ENCODE measurements around the gene TOMM5. TPM values are rescaled to one million over a fixed set of nuclear protein-coding genes. Genes with fewer than 3 reads are reported as not detected.

Gene TOMM5
- total RNA-seq, 2 experiments from 2014 or later = 136 to 140 TPM

GRCh38 chr9:37574241-37574721 is 18.1 kb downstream of the TOMM5 start:
- no peak overlapping the region for H3K4me3 Mint-ChIP-seq
- no peaks in the 10 kb centered on the region for H3K27me3 Mint-ChIP-seq (ENCODE audit: low read depth)
- no peak for DNase-seq
- CTCF ChIA-PET = interaction anchor here (0.5 kb wide), 1 partner anchor 9 kb away, joined by 3 read pairs; no protein-coding TSS in a partner anchor
- intact Hi-C loops (cut with micrococcal nuclease) = no loop called here
- H3K36me3 Mint-ChIP-seq (ENCODE audit: low read depth) = peaks cover 16% of the 10 kb centered on the region
- no peak overlapping the region for H3K27ac Mint-ChIP-seq
- no peaks in the 10 kb centered on the region for H3K9me3 Mint-ChIP-seq
- peaks cover 21% of the 10 kb centered on the region for H3K4me1 Mint-ChIP-seq (ENCODE audit: low read depth)

GRCh38 chr9:37571282-37571681 is 21.1 kb downstream of the TOMM5 start:
- Mint-ChIP-seq H3K36me3 (ENCODE audit: low read depth) (peaks cover 7% of the 10 kb centered on the region), H3K27ac (no peak overlapping the region), H3K4me3 (no peak overlapping the region), H3K27me3 (ENCODE audit: low read depth) (no peaks in the 10 kb centered on the region), H3K4me1 (ENCODE audit: low read depth) (peaks cover 5% of the 10 kb centered on the region), H3K9me3 (no peaks in the 10 kb centered on the region)
- intact Hi-C loops (cut with micrococcal nuclease) = no loop called here
- CTCF ChIA-PET = no interaction called here
- DNase-seq = no peak

- no peak for DNase-seq
- Mint-ChIP-seq H3K4me1 (ENCODE audit: low read depth) (no peaks in the 10 kb centered on the region), H3K36me3 (ENCODE audit: low read depth) (peaks cover 23% of the 10 kb centered on the region), H3K9me3 (peaks cover 9% of the 10 kb centered on the region), H3K27ac (no peak overlapping the region), H3K27me3 (ENCODE audit: low read depth) (no peaks in the 10 kb centered on the region), H3K4me3 (no peak overlapping the region)
- CTCF ChIA-PET = interaction anchor here (0.6 kb wide), 2 partner anchors 58 to 178 kb away, joined by 3 read pairs; no protein-coding TSS in a partner anchor
- intact Hi-C loops (cut with micrococcal nuclease) = no loop called here
Observed at GRCh38 chr9:37566716-37567115, 25.7 kb downstream of the TOMM5 start.

GRCh38 chr9:37565661-37566618 is 26.5 kb downstream of the TOMM5 start:
- intact Hi-C loops (cut with micrococcal nuclease) = no loop called here

GRCh38 chr9:37564916-37565315 is 27.5 kb downstream of the TOMM5 start:
- H3K4me3 Mint-ChIP-seq = no peak overlapping the region
- DNase-seq = no peak
- peaks cover 9% of the 10 kb centered on the region for H3K9me3 Mint-ChIP-seq
- CTCF ChIA-PET = no interaction called here
- peaks cover 21% of the 10 kb centered on the region for H3K36me3 Mint-ChIP-seq (ENCODE audit: low read depth)
- H3K4me1 Mint-ChIP-seq (ENCODE audit: low read depth) = no peaks in the 10 kb centered on the region
- H3K27me3 Mint-ChIP-seq (ENCODE audit: low read depth) = no peaks in the 10 kb centered on the region
- H3K27ac Mint-ChIP-seq = no peak overlapping the region
- intact Hi-C loops (cut with micrococcal nuclease) = no loop called here

More at GRCh38 chr9:37565661-37566618, 26.5 kb downstream of the TOMM5 start:
- Mint-ChIP-seq H3K36me3 (ENCODE audit: low read depth) (peaks cover 23% of the 10 kb centered on the region), H3K4me1 (ENCODE audit: low read depth) (no peaks in the 10 kb centered on the region), H3K4me3 (no peak overlapping the region), H3K9me3 (peaks cover 9% of the 10 kb centered on the region), H3K27me3 (ENCODE audit: low read depth) (no peaks in the 10 kb centered on the region), H3K27ac (no peak overlapping the region)
- DNase-seq = no peak
- CTCF ChIA-PET = interaction anchor here (0.6 kb wide), 1 partner anchor 178 kb away, joined by 3 read pairs; no protein-coding TSS in a partner anchor

GRCh38 chr9:37563806-37564513 is 28.4 kb downstream of the TOMM5 start:
- intact Hi-C loops (cut with micrococcal nuclease) = no loop called here
- no peak overlapping the region for H3K27ac Mint-ChIP-seq
- H3K36me3 Mint-ChIP-seq (ENCODE audit: low read depth) = peaks cover 21% of the 10 kb centered on the region
- CTCF ChIA-PET = interaction anchor here (0.6 kb wide), 1 partner anchor 17 kb away, joined by 3 read pairs; no protein-coding TSS in a partner anchor
- no peaks in the 10 kb centered on the region for H3K27me3 Mint-ChIP-seq (ENCODE audit: low read depth)
- DNase-seq = no peak
- no peak overlapping the region for H3K4me3 Mint-ChIP-seq
- peaks cover 9% of the 10 kb centered on the region for H3K9me3 Mint-ChIP-seq
- H3K4me1 Mint-ChIP-seq (ENCODE audit: low read depth) = no peaks in the 10 kb centered on the region

- peaks cover 17% of the 10 kb centered on the region for H3K36me3 Mint-ChIP-seq (ENCODE audit: low read depth)
- intact Hi-C loops (cut with micrococcal nuclease) = no loop called here
- no peak overlapping the region for H3K27ac Mint-ChIP-seq
- CTCF ChIA-PET = no interaction called here
- H3K4me1 Mint-ChIP-seq (ENCODE audit: low read depth) = no peaks in the 10 kb centered on the region
- no peak overlapping the region for H3K4me3 Mint-ChIP-seq
- no peak for DNase-seq
- H3K27me3 Mint-ChIP-seq (ENCODE audit: low read depth) = no peaks in the 10 kb centered on the region
- peaks cover 9% of the 10 kb centered on the region for H3K9me3 Mint-ChIP-seq
Observed at GRCh38 chr9:37562826-37563225, 29.6 kb downstream of the TOMM5 start.

GRCh38 chr9:37561682-37562081 is 30.7 kb downstream of the TOMM5 start:
- intact Hi-C loops (cut with micrococcal nuclease) = no loop called here
- no peak overlapping the region for H3K4me3 Mint-ChIP-seq
- no peaks in the 10 kb centered on the region for H3K27me3 Mint-ChIP-seq (ENCODE audit: low read depth)
- H3K27ac Mint-ChIP-seq = no peak overlapping the region
- H3K36me3 Mint-ChIP-seq (ENCODE audit: low read depth) = peaks cover 17% of the 10 kb centered on the region
- no peak for DNase-seq
- no peaks in the 10 kb centered on the region for H3K4me1 Mint-ChIP-seq (ENCODE audit: low read depth)
- CTCF ChIA-PET = no interaction called here
- H3K9me3 Mint-ChIP-seq = peaks cover 9% of the 10 kb centered on the region

GRCh38 chr9:37559855-37560592 is 32.4 kb downstream of the TOMM5 start:
- Mint-ChIP-seq H3K36me3 (ENCODE audit: low read depth) (peaks cover 11% of the 10 kb centered on the region), H3K4me1 (ENCODE audit: low read depth) (no peaks in the 10 kb centered on the region), H3K27me3 (ENCODE audit: low read depth) (no peaks in the 10 kb centered on the region), H3K9me3 (peaks cover 6% of the 10 kb centered on the region), H3K4me3 (no peak overlapping the region), H3K27ac (no peak overlapping the region)
- intact Hi-C loops (cut with micrococcal nuclease) = no loop called here
- DNase-seq = no peak
- CTCF ChIA-PET = no interaction called here

- peaks cover 6% of the 10 kb centered on the region for H3K36me3 Mint-ChIP-seq (ENCODE audit: low read depth)
- H3K4me3 Mint-ChIP-seq = no peak overlapping the region
- CTCF ChIA-PET = no interaction called here
- H3K27ac Mint-ChIP-seq = no peak overlapping the region
- no peaks in the 10 kb centered on the region for H3K4me1 Mint-ChIP-seq (ENCODE audit: low read depth)
- intact Hi-C loops (cut with micrococcal nuclease) = no loop called here
- H3K27me3 Mint-ChIP-seq (ENCODE audit: low read depth) = no peaks in the 10 kb centered on the region
- no peaks in the 10 kb centered on the region for H3K9me3 Mint-ChIP-seq
- DNase-seq = no peak
Observed at GRCh38 chr9:37559125-37559524, 33.3 kb downstream of the TOMM5 start.

- intact Hi-C loops (cut with micrococcal nuclease) = no loop called here
- H3K27me3 Mint-ChIP-seq (ENCODE audit: low read depth) = no peaks in the 10 kb centered on the region
- H3K4me1 Mint-ChIP-seq (ENCODE audit: low read depth) = no peaks in the 10 kb centered on the region
- H3K9me3 Mint-ChIP-seq = no peaks in the 10 kb centered on the region
- no peaks in the 10 kb centered on the region for H3K36me3 Mint-ChIP-seq (ENCODE audit: low read depth)
- DNase-seq = no peak
- CTCF ChIA-PET = interaction anchor here (0.7 kb wide), 1 partner anchor 47 kb away, joined by 3 read pairs; no protein-coding TSS in a partner anchor
- no peak overlapping the region for H3K4me3 Mint-ChIP-seq
- H3K27ac Mint-ChIP-seq = no peak overlapping the region
Observed at GRCh38 chr9:37555786-37556185, 36.6 kb downstream of the TOMM5 start.

- CTCF ChIA-PET = no interaction called here
- H3K27ac Mint-ChIP-seq = no peak overlapping the region
- H3K36me3 Mint-ChIP-seq (ENCODE audit: low read depth) = no peaks in the 10 kb centered on the region
- DNase-seq = no peak
- H3K9me3 Mint-ChIP-seq = no peaks in the 10 kb centered on the region
- no peaks in the 10 kb centered on the region for H3K27me3 Mint-ChIP-seq (ENCODE audit: low read depth)
- no peaks in the 10 kb centered on the region for H3K4me1 Mint-ChIP-seq (ENCODE audit: low read depth)
- intact Hi-C loops (cut with micrococcal nuclease) = no loop called here
- H3K4me3 Mint-ChIP-seq = no peak overlapping the region
Observed at GRCh38 chr9:37554318-37554717, 38.1 kb downstream of the TOMM5 start.
